Hippocampal formation (tissue), 2 donors: ENCODE measurements around the gene UTS2.

Experiments
- DNase-seq, 2 donors: peaks; one replicate each; lab custom pipeline; 2025; lab: John Stamatoyannopoulos, UW

UTS2 gene, protein sequence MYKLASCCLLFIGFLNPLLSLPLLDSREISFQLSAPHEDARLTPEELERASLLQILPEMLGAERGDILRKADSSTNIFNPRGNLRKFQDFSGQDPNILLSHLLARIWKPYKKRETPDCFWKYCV

GRCh38 chr1:7852804-7853683 lies at the start of gene UTS2:
UTS2 (minus strand) TSS chr1:7853065; CDS start chr1:7853003, 62 bp downstream.
- DNase-seq: no peak

DNA sequence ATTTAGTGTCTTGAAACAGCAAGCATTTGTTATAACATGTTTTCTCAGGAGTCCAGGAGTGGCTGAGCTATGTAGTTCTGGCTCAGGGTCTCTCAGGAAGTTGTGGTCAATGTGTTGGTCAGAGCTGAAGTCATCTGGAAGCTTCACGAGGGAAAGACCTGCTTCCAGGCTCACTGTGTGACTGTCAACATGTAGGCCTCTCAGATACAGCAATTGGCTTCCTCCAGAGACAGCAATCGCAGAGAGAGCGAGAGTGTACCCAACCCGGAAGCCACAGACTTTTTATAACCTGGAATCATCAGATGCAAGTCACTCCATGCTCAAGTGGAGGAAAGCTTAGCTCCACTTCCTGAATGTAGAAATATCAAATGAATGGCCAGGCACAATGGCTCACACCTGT lies 46.9 kb upstream of the UTS2 start:
- DNase-seq: no peak

- DNase-seq: no peak
These were observed 46.1 kb upstream of the UTS2 start for GRCh38 chr1:7898962-7899361.

GRCh38 chr1:7896994-7897393 lies 44.1 kb upstream of the UTS2 start:
- DNase-seq: no peak

DNA sequence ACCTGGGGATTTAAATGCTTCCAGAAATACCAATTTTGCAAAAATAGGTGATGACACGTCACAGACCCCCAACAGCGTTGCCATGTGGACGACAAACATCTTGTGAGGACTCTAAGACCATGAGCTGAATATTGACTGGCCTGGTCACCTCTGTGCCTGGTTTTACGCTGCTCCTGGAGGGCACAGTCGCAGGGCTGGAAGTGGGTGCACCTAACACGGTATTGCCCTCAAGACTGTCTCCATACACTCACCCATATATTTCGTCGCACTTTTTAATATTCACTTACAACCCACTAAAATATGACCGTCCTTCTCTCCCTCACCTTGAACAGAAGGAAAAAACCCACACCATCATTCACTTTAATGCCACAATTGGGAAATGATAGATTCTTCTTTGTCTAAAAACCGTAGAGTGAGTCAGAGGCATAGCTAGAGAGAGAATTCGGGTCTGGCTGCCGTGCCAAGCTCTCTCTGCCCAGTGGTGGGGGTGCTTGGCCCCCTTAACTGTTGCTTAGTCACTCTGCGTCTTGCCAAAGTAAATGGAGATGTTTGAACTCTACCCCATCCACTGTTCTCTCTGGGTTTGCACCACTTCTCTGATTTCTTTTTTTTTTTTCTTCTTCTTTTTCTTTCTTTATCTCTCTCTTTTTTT lies 40.8 kb upstream of the UTS2 start:
- no peak for DNase-seq

- DNase-seq: no peak
These were observed 38.9 kb upstream of the UTS2 start for GRCh38 chr1:7891804-7892203.

DNA sequence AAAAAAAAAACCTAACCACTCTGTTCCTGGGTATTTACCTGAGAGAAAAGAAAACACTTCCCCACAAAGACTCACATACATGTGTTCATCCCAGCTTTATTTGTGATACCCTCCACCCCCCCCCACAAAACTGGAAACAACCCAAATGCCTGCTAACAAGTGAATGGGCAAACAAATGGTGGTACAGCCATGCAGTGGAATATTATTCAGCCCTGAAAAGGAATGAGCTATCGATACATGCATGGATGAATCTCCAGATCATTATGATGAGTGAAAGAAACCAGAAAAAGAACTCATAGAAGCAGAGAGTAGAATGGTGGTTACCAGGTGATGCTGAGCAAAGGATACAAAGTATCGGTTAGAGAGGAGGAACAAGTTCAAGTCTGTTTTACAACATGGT lies 38.0 kb upstream of the UTS2 start:
- DNase-seq: no peak

DNA sequence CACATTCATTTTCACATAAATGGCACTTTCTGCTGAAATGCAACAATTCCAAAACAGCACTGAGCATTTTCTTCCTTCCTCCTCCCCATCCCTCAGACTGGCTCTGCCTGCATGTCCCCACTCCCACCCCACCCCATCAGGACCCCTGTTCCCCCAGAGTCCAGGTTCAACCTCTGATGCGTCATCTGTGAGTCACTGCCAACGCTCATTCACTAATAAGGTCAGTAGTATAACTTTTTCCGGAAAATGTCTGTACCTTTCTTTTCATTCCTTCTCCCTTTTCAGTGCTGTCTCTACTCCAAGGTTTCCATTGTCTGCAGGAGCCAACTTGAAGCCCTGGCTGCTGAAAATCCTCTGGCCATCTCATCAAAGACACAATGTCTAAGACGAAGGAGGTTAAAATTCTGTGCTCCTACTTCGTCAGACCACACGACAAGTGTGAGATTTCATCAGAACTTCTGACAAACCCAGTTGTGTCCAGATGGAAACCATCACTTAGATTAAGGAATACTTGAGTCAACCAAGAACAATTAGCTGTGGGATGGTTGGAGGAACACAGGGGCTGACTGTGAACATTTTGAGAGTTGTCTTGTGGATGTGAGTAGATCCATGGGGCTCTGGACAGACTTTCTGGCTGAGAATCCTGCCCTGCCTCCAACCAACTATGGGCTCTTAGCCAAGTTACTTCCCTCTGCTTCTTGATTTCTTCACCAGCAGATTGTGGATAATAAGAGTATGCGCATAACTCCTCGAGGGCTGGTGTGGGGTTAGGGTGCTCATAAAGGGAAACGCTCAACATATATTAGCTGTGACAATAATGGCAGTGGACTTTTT lies 35.6 kb upstream of the UTS2 start:
- no peak for DNase-seq

- peak in 1 of 2 donors; percentile 25 for DNase-seq
These were observed 33.5 kb upstream of the UTS2 start for GRCh38 chr1:7886405-7886745.

GRCh38 chr1:7885513-7886404 lies 32.9 kb upstream of the UTS2 start:
- no peak for DNase-seq

DNA sequence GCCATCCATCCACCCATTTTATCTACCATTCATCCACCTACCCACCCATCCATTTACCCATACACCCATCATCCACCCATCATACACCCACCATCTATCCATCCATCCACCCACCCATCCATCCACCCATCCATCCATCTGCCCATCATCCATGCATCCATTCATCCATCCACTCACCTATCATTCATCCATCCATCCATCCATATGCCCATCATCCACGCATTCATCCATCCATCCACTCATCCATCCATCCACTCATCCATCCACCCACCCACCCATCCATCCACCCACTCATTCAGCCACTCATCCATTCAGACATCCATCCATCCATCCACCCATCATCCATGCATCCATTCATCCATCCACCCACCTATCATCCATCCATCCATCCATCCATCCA lies 31.9 kb upstream of the UTS2 start:
- no peak for DNase-seq

GRCh38 chr1:7879228-7879627 lies 26.4 kb upstream of the UTS2 start:
- no peak for DNase-seq

DNA sequence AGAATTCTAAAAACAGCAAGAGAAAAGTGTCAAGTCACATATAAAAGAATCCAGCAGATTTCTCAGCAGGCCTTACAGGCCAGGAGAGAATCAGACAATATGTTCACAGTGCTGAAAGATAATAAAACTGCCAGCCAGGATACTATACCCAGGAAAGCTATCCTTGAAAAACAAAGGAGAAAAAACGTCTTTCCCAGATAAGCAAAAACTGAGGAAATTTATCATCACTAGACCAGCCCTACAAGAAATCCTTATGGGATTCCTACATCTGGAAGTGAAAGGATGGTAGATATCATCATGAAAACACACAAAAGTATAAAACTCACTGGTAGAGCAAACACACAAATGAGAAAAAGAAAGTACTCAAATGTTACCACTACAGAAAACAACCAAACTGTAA lies 25.2 kb upstream of the UTS2 start:
- DNase-seq: no peak

- DNase-seq: no peak
These were observed 21.2 kb upstream of the UTS2 start for GRCh38 chr1:7873801-7874795.

DNA sequence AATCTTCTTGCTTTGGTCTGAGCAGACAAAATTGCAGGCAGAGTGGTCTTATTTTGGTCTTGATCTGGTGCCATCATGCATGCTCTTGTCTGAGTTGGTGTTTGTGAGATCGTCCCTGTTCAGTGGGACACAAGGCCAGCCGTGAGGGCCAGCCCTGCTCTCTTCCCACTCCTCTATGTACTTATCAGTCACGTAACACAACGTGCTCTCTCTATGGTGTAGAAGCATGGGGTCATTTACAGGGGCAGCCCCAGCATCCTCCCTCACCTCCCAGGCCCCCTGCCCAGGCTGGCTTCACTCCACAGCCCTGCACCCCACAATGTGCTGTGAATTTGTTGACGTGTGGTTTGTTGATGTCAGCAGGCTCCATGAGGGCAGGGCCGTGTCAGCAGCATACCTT lies 18.3 kb upstream of the UTS2 start:
- DNase-seq: no peak

DNA sequence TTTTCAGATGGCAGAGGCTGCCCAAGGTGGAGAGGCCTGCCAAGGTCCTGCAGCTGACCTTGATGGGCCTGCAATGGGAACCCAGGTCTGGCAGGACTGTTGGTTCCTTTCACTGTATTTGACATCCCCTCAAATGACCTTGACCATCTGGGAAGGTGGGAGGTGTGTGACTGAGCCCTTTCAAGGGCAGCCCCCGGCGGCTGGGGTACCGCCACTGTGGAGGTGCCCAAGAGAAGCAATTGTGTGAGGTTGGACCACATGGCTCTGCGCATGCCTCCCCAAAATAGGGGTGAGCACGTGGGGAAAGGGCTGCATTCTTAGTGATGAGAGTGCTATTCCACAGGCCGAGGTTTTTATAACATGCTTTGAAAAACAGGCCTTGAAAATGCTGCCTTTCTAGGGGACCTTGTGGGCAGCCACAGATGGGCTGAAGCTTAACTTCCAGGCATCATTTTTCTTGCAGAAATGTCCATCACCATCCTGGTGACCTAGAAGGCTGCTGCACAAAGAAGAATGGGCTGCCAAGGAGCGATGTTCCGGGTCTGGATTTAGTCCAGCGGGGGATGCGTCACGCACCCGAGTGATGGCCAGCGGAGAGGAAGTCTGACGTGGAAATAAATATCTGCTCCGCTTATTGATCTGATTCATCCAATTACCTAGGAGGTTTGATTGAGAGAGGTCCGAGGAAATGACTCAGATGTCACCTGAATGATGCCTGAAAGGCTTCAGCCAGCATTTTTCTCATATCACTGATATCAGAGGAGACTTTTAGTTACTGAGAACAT lies 16.5 kb upstream of the UTS2 start:
- DNase-seq: no peak

- no peak for DNase-seq
These were observed 15.4 kb upstream of the UTS2 start for GRCh38 chr1:7868070-7868780.

- no peak for DNase-seq
These were observed 13.1 kb upstream of the UTS2 start for GRCh38 chr1:7865978-7866377.
